Stimulated activated CD8-positive, alpha-beta memory T cell treated with anti-CD3 and anti-CD28 coated beads, Interleukin-7, amount 100 ng/mL, for 24 hours (primary cell): ENCODE results near the gene EVA1C.
"Not testable (repeated sequence)": the region's sequence is repeated elsewhere in the genome, so short reads cannot be mapped to it uniquely, and the experiment has no call there.

Source experiments
- DNase-seq: peaks from one replicate; pipeline ENCODE4 v3.0.0-alpha.2; 2020; ENCODE audit warnings: low read depth

The EVA1C gene

DNA sequence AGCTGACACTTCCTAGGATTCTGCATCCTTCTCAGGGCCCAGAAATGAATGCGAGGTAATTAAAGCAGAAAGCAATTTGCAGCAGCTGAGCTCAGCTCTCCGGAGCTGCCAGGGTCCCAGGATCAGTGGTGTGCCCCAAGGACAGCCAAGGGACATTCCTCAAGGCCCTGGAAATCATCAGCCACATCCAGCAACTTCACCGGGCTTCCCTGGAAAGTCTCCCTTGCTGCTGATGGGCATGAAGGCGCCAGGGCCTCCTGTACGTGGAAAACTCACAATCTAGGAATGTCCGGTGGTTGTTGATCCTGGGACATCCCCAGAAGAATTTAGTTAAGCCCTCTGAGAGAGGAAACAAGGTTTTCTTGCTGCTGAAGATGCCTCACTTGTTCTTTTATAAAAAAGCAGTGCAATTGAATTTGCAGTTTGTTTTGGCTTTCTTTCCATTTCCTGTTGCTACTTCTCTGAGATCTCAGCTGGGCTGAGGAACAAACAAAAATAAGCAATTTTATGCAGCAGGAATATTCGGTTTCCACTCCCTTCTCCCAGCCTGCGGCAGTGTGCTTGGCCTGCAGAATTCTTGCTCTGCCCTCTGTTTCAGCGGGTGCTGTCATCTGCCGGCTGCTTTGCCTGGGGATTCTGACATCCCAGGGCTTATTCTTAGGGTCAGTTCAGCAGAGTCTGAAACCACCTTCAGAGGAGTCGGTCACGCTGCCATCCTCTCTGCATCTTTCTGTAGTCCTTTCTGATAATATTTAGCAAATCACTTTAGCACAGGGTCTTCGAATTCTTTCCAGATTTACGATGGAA, 86.9 kb downstream of the EVA1C start:
- DNase-seq = no peak

DNA sequence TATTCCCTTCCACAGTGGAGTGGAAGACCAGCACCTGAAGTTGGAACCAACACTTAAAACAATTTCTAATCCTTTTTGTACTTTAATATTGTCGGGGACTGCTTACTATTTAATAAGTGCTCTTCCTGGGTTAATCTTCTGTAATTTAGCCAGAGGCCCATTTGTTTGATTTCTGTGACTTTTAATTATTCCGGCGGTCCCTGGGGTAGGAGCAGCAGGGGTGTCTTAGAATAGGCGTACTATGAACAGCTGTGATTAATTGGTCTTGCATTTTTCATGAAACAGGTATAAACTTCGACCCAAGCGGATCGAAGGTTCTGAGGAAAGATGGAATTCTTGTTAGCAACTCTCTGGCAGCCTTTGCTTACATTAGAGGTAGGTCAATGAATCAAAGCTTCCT, 91.1 kb downstream of the EVA1C start:
- not testable (repeated sequence) for DNase-seq

DNA sequence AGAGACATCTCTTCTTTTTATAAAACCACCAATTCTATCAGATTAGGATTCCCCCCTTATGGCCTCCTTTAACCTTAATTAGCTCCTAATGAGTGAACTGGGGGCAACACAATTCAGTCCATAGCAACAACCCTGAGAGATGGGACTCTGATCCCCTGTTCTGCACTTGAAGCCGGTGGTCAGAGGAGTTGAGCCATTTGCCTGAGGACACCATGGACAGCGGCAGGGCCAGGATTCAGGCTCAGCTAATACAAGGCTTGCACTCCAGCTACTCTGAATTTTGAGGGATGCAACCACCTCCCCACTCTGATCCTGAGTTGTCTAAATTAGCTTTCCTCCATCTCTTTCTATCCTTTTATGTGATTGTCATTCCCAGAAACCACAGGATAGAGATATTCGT, 93.3 kb downstream of the EVA1C start:
- not testable (repeated sequence) for DNase-seq

DNA sequence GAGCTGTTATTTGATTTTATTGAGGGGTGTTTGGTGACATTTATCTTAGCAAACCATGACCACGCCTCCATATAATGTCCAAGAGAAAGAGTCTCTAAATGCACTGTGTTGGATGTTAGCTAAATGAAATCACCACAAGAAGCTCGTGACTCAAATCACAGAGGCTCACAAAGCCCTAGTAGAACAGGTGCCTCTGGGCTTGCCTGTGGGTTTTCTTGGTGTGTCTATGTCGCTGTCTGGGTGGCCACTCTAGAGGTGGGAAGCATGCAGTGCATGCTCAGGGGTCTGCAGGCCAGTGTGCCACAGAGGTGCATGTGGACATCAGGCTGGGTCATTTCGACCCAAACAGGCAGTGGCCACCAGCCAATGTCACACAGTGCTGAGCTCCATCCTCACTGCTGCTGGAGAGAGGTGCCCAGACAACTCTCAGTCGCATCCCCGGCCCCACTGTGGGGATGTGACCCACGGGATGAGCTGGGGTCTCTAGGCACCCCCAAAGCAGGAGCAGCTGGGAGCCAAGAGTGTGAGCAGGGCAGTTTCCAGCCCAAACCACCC, 94.0 kb downstream of the EVA1C start:
- not testable (repeated sequence) for DNase-seq

DNA sequence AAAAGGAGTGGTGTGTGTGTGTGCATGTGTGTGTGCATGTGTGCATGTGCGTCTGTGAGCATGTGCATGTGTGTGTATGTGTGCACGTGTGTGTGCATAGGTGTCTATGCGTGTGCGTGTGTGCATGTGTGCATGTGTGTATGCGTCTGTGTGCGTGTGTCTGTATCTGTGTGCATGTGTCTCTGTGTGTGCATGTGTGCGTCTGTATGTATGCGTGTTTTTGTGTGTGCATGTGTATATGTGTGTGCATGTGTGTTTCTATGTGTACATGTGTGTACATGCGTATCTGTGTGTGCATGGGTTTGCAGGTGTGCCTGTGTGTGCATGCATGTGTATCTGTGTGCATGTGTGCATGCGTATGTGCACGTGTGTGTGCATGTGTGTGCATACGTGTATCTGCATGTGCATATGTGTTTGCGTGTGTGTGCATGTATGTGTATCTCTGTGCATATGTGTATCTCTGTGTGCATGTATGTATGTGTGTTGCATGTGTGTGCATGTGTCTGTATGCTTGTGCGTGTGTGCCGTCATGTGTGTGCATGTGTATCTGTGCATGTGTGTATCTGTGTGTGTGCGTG, 94.9 kb downstream of the EVA1C start:
- DNase-seq = no peak

DNA sequence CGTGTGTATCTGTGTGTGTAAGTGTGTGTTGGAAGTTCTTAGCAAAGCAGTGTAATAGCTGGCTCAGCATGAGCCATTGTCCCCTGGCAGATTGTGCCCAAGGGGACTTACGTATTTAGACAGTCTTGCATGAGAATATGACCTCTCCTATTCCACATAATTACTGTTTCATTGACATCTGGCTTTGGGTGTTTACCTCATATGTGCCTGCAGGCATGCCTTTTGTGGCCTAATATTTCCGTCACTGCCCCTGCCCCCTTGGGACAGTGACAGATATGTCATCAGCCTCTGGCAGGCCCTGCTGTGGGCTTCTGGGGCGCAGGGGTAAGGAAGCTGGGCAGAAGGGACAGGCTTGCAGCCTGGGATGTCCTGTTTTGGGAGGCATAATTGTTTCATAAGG, 95.5 kb downstream of the EVA1C start:
- DNase-seq = not testable (repeated sequence)

DNA sequence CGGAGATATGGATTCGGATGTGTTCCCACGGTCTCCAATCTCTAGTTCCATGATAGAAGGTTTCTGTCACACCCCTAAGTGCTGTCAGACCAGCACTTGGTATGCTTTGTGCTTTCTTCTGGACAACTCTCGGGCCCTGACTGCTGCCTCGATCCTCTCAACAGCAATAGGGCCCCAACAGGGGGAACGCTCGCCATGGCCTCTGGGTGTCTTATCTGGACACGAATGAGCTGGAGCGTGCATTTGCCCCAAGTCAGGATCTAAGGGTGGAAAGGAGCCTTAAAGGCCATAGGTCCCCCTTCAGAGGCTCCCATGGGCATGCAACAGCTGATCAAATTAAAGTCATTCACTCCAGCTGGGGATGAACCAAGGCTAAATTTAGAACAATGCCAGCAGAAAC, 96.1 kb downstream of the EVA1C start:
- DNase-seq = no peak

DNA sequence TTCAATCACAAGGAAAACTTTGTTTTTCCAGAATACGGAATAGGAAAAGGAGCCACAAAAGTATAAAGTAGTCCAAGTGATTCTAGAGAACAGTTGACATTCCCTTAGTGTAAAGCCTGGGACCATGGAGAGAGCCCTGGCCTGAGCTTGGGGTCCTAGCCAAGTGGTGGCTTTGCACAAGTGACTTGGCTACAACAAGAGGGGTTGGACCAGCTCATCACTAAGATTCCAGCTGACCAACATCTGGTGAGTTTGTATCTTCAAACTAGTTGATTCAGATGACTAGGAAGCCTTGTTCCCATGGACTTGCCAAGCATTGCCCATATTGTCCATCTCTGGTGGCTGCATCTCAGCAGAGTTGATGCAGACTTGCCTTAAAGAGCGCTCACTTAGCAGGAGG, 96.5 kb downstream of the EVA1C start:
- not testable (repeated sequence) for DNase-seq

DNA sequence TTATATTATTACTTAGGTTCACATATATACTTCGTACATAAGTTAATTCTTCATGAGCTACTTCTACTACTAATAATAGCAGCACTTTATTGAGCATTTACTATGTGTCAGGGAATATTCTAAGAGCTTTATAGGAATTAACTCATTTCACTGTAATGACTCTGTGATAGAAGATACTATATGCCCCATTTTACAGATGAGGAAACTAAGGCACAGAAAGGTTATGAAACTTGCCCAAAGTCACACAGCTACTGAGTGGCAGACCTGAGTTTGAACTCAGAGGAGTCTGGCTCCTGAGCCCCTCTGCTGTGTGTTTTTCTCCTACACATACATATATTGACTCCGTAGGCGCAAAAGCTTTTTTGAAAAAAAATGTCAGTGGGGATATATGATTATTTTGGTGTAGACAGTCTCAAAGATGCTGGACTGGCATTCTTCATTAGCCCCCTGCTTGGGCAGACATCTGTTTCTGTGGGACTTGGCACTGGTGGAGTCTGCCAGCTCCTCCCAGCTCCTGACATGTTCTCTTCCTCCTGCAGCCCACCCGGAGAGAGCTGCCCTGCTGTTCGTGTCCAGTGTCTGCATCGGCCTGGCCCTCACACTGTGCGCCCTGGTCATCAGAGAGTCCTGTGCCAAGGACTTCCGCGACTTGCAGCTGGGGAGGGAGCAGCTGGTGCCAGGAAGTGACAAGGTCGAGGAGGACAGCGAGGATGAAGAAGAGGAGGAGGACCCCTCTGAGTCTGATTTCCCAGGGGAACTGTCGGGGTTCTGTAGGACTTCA, 102.0 kb downstream of the EVA1C start:
- no peak for DNase-seq

DNA sequence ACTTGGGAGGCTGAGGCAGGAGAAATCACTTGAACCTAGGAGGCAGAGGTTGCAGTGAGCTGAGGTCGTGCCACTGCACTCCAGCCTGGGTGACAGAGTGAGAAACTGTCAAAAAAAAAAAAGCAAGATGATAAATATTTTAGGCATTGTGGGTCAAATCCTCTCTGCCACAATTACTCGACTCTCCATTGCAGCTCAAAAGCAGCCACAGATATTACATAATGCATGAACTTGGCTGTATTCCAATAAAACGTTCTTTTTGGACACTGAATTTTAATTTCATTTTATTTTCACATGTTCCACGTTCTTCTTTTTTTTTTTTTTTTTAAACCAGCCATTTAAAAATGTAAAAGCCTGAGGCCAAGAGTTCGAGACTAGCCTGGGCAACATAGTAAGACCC, 103.4 kb downstream of the EVA1C start:
- no peak for DNase-seq

DNA sequence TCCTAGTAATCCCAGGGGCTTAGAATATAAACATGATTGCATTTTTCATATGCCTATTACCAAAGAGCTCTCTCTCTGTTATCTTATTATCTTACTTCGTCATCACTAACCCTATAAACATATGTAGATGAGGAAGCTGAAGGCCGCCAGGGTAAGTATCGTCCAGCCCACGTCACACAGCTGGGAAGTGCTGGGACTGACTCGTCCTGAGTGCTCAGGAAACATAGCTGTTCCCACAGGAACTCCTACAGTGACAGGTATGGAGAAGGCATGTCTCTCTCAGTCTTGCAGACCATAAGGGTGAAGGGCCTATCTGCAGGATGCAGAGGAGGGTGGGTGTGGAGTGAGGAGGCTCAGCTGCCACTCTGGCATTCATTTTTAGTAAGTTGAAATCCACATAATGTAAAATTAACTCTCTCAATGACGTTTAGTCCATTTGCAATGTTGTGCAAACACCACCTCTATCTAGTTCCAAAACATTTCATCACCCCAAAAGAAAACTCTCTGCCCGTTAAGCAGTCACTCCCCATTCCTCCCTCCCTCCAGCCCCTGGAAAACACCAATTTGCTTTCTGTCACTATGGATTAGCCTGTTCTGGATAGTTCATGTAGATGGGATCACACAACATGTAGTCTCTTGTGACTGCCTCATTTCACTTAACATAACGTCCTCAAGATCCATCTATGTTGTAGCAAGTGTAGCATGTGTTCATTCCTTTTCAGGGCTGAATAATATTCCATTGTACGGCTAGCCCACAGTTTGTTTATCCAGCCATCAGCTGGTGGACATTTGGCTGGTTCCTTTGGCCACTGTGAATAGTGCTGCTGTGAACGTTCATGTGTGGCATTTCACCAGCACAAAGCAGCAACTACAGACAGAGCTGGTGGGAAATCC, 104.5 kb downstream of the EVA1C start:
- DNase-seq = no peak

DNA sequence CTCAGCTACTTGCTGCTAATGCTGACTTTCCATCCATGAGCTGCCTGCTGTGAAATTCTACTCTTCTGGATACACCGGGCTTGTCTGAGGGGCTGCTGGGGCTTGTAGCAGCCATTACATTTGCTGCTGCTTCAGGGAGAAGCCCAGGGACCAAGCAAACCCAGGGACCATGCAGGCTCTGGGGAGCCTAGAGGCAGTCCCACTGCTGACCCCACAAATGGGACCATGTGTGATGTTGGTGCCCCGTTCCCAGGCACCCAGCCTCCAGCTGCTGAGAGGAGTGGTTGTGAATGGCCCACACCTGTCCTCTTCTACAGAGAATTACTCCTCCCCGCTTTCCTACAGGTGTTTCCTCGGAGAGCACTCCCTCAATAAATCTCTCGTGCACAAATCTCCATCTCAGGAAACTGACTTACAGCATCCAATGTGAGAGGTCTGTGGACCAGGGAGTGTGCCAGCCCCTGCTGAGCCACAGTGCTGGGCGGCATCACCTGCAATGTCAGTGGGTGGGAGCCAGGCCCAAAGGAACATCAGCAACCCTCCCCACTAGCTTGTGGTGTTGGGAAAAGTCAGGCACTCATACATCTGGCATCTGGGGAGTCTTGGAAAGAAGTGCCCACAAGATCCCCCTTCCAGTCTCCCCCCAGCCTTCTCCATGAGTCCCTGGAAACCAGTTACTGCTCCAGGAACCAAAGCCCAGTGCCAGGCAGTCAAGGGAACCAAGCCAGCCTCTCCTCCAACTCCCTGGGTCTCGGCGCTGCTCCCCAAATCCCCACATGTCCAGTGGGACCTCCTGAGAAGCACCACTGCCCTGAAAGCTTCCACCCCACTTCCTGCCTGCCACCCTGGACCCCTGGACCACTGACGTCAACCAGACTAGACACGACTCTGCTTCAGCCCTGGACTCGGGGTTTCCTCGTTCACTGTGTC, 107.7 kb downstream of the EVA1C start:
- DNase-seq = no peak

DNA sequence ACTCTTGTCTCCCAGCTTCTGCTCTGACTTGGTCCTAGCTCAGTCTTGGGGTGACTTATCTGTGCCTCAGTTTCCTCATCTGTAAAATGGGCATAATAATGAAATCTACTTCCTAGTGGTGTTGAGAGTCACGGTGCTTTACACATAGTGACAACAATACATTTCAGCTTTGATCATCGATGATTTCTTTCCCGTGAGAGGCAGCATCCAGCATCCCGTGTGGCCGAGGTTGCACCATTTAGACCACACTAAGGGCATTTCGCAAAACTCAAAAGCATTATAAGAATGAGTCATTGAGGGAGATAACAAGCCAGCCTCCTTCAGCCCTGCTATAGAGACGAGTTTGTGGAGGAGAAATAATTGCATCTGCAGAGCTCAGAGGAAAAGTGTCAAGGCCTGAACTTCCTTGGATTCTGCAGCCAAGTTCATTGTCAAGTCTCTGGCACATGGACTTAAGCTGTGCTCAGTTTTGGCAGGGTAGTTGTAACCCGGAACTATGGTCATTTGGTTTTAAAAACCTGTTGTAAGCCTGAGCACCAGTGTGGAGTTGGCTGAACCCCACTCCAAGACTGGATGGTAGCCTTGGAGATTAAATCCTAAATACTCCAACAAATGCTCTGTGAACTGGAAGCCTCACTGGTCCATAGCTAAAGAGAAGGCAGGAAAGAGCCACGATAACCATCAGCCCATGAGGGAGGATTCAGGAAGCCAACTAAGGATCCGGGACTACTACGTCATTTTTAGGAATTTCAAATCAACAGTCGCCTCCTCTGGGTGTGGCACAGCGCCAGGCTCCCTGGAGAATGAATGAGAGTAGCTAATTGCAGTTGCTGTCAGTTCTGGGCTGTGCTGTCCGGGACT, 108.6 kb downstream of the EVA1C start:
- DNase-seq = no peak

DNA sequence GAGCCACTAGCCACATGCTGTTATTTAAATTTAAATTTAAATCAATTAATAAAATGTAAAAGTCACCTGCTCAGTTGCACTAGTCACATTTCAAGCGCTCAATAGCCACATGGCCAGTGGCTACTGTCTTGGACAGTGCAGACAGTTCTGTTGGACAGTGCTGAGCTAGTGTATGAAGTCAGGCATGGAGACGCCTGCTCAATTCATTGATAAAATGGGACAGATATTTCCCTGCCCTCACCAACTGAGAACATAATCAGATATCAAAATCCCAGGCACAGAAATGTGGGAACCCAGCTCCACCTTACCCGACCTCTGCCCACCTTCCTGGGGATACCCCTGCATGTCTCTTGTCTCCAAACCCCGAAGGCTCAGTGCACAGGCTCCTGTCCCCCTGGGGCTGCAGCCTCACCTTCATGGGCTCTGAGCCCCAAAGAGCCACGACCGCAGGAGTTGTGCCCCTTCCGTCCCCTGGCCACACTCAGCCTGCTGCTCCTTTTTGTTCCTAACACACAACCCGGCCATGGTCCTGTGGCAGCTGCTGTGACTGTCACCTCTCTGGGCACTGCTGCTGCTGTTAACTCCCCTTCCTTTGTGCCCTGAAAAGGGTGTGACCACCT, 109.3 kb downstream of the EVA1C start:
- no peak for DNase-seq

DNA sequence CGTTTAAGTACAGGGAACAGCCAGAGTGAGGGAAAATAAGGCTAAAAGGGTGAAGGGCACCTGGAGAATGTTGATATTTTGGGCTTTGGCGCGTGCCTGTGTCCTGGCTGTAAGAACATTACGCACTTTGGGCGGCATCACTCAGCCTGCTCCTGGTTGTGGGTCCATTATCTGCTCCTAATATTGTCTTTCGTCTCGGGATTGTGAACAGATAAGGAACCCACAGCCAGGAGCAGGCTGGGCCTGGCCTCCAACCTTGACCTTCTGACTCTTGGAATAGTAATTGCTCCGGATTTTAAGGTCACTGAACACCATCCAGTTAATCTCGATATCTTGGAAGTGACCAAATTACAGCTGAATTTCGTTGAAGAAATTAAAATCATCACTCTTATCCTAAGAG, 111.0 kb downstream of the EVA1C start:
- no peak for DNase-seq

DNA sequence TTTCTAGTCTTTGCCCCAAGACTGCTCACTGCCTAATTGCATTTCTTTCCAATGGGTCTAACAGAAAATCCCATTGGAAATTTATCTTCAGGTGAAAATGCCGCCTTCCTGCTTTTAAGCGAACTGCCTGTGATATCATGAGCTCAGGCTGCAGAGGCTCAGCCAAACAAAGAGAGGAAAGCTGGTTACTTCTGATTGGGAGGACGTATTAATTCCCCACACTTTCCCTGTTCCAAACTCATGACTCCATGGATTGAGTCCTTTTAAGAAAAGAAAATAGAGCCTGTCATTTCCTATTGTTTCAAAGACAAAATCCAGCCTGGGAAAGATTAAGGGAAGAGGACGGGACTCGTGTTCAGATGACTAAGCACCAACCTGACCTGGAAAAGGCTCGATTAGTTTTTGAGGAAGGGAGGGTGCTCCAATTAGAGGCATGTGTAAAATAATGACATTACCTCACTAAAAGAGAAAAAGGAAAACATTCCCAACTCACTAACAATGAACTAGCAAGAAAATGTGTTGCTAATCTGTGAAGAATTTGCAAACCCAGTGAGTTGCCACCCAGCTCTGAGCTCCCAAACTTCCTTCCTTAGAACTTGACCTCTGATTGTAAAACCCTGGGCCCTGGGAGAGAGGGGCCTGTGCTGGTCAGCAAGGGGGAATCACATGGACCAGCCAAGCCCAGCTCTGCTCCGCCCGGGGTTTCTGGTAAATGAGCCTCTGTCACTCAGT, 111.6 kb downstream of the EVA1C start:
- no peak for DNase-seq

DNA sequence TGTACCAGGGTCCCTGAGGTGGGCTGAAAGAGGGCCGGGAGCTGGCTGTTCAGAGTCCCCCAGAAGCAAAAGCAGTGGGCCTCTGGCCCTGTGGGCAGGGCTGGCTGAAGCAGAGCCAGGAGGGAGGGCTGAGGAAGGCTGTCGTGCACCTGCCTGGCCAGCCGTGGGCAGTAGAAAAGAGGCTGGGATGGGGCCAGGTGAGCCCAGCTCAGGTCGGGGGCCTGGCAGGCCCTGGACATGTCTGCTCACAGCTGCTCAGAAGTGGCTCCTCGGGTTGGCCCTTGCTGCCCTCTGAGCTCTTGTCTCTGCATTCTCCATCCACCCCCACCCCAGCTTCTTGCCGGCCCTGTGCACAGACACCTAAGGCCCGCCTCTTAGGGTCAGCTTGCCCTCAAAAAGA, 112.8 kb downstream of the EVA1C start:
- no peak for DNase-seq

DNA sequence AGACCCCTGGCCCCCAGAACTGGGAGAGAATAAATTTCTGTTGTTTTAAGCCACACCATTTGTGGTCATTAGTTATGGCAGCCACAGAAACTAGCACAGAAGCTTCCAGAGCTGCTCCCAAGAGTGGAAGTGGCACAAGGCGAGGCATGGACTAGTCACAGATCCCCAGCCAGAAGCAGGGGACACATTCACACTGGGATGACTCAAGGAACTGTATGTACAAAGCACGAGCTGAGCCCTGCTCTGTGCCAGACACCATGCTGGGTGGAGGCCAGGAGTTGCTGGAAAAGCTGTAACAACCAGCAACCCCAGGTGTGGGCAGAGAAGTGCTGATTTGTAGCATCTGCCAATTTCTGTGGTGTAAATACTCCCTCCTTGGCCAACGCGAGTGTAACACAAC, 117.2 kb downstream of the EVA1C start:
- DNase-seq = no peak

DNA sequence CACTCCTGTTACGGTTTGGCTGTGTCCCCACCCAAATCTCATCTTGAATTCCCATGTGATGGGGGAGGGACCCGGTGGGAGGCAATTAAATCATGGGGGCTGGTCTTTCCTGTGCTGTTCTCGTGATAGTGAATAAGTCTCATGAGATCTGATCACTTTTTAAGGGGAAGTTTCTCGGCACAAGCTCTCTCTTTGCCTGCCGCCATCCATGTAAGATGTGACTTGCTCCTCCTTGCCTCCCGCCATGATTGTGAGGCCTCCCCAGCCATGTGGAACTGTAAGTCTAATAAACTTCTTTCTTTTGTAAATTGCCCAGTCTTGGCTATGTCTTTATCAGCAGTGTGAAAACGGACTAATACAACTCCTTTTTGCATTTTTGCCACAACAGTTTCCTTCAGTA, 118.3 kb downstream of the EVA1C start:
- DNase-seq = not testable (repeated sequence)
